NCI-H1105 (cell line): Measurements from ENCODE around the gene TIMM10.

Experiments
- DNase-seq: peaks from one replicate; lab custom pipeline; 2025; lab: John Stamatoyannopoulos, UW

TIMM10 gene

GRCh38 chr11:57502870-57503269, 27.7 kb downstream of the TIMM10 start:
- no peak for DNase-seq

GRCh38 chr11:57502376-57502775, 28.2 kb downstream of the TIMM10 start:
- no peak for DNase-seq

GRCh38 chr11:57501953-57502352, 28.6 kb downstream of the TIMM10 start:
- no peak for DNase-seq

- no peak for DNase-seq
These were observed 29.6 kb downstream of the TIMM10 start for GRCh38 chr11:57500926-57501325.

- DNase-seq, result no peak
These were observed 30.0 kb downstream of the TIMM10 start for GRCh38 chr11:57500515-57500914.

GRCh38 chr11:57499983-57500461, 30.5 kb downstream of the TIMM10 start:
- DNase-seq, result no peak

- peak; percentile 85 for DNase-seq
These were observed 31.1 kb downstream of the TIMM10 start for GRCh38 chr11:57499413-57499982.

GRCh38 chr11:57498540-57498939, 32.0 kb downstream of the TIMM10 start:
- no peak for DNase-seq

- DNase-seq, result no peak
These were observed 33.0 kb downstream of the TIMM10 start for GRCh38 chr11:57497303-57498247.

GRCh38 chr11:57496109-57496820, 34.3 kb downstream of the TIMM10 start:
- DNase-seq, result no peak

- DNase-seq, result peak; percentile 70
These were observed 36.7 kb downstream of the TIMM10 start for GRCh38 chr11:57493507-57494503.

GRCh38 chr11:57491371-57492061, 39.0 kb downstream of the TIMM10 start:
- DNase-seq, result no peak

- no peak for DNase-seq
These were observed 39.9 kb downstream of the TIMM10 start for GRCh38 chr11:57490456-57491248.

GRCh38 chr11:57487920-57488659, 42.5 kb downstream of the TIMM10 start:
- no peak for DNase-seq

- no peak for DNase-seq
These were observed 43.4 kb downstream of the TIMM10 start for GRCh38 chr11:57487021-57487778.

GRCh38 chr11:57485217-57485990, 45.1 kb downstream of the TIMM10 start:
- DNase-seq, result no peak

GRCh38 chr11:57484141-57484710, 46.3 kb downstream of the TIMM10 start:
- DNase-seq, result no peak
